Measurements from ENCODE around the gene EYS. TPM values are rescaled to one million over a fixed set of nuclear protein-coding genes. Genes with fewer than 3 reads are reported as not detected.

EYS gene
- polyA plus RNA-seq, 3 donors: 0.51 to 0.69 (median 0.65) TPM

DNA sequence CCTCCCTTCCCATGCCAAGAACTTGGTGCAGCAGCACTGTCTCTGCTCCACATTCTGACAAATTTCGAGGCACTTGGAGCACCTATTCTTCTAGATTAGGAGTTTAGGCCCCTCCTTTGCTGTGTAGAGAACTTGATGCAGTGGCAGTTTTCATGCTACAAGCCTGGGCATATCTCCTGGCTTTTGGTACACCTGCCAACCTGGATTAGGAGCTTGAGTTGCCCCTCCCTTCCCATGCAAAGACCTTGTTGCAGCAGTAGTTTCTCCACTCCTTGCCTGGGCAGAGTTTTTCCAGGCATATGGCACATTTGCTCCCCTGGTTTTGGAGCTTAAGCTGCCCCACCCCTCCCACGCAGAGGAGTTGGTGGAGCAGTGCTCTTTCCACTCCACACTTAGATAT, 956.1 kb downstream of the EYS start:
- no peak for DNase-seq (ENCODE audit: low read depth in 3 of 3, low spot score in 2 of 3)

DNA sequence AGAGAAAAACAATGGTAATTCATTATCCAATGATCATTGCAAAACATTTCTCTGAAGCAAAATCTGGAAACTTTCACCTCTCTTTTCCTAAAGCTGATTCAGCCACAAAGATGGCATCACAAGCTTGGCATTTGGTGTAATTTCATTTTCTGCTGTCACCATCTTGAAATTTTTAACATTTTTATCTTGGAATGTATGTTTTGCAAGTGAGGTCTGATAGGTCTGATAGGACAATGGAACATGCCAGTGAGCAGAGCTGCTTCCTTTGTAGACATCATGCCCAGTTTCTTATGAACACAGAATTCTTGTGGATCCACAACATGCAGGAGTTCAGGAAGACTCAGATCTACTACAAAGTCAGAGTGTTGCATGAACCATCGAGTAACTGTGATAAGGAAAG, 969.6 kb downstream of the EYS start:
- no peak for DNase-seq (ENCODE audit: low read depth in 3 of 3, low spot score in 2 of 3)

DNA sequence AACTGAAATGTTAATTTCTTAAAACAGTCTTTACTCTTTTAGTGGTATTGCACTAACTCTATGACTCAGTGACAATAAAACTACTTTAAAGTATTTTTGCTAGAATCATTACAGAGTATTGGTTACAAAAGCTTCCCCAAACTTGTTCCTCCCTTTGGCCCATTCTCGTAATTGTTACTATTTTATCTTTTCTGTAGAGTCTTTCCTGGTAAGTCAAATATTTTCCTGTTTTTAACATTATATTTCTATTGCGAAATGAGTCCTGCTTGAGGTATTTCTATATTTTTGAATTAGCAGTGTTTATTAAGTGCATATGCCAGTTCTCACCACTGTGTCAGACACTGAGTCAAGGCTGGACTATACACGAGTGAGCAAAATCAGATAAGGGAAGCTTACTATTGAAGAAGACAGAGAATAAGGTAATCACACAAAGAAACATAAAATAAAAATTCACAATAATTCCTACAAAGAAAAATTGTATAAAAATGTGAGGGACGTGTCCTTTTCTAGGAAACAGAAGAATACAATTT, 970.5 kb downstream of the EYS start:
- no peak for DNase-seq (ENCODE audit: low read depth in 3 of 3, low spot score in 2 of 3)

DNA sequence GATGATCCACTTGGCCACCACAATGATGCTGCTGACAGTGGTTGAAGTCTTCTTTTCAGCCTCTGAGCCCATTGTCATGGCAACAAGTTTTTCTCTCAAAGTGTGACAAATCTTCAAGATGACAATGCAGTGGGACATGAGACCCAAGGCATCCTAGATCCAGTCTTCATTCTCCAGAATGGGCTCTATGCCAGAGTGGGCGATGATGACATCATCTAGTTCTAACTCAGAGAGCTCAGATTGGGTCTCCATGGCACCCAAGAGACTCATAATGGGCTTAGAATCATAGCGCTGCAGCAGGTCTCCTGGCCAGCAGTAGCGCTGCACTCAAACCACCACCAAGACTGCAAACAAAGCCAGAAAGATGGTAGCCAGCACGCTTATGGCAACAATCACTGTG, 973.6 kb downstream of the EYS start:
- no peak for DNase-seq (ENCODE audit: low read depth in 3 of 3, low spot score in 2 of 3)

DNA sequence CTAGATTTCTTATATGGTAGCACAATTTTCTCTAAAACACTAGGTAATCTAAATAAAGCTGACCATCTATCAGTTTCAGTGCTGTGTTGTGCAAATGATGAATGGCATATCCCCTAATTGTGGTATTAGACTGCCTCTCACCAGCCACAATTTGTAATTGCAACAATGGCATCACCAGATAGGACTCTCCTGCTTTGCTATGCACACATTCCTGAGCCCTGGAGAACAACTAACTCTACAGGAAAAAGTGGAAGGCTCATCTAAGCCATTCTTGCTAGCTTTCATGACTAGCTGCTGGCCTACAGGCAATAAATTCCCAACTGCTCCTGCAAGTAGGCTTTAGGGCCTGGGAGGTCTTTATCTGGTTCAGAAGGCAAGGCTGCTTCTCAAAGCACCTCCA, 974.1 kb downstream of the EYS start:
- no peak for DNase-seq (ENCODE audit: low read depth in 3 of 3, low spot score in 2 of 3)

DNA sequence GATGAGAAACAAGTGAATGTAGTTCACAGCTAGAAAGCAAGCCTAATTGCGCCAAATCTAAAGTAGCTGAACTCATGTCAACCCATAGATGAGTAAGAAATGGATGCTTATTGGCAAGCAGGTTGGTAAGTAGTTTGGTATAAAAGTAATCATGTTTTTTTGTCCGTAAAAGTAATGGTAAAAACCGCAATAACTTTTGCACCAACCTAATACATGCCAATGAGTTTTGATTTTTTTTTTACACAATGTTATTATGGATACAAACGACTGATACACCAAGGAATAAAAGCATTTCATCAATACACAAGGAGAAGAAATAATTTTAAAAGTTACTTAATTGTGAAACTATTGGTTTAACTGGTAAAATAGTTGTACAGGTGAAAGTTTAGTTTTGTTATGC, 977.5 kb downstream of the EYS start:
- no peak for DNase-seq (ENCODE audit: low read depth in 3 of 3, low spot score in 2 of 3)

DNA sequence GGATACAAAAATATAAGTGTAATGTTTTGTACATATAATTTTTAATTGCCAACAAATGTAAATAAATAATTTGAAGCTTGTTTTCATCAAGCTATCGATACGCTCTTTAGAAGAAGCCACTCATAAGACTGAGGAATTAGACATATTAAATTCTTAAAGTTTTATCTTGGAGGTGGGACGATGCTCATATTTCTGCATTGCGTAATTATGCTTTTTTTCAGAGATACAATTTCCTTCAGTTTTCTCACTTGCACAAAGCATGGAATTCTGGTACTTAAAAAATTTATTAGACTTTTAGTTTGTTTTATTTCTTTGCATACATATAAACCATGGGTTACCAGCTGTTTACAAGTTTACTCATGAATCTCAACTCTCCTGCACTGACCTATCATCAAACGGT, 980.0 kb downstream of the EYS start:
- no peak for DNase-seq (ENCODE audit: low read depth in 3 of 3, low spot score in 2 of 3)

DNA sequence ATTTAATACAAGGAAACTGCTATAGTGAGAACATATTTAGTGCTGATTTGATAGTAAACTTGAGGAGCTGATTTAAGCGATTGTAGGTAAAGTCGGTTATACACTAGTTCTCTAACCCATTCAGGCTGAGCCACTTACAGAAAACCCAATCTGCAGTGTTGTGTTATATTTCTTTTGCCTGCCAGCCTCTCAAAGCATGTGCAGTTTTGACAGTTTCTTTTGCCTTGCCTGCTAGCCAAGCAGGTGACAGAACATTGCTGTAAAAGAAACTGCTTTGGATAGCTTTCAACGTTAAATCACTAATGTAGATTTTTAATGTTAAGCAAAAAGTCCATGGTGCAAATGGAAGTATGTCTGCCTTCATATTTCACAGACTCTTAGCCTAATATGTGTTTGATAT, 982.9 kb downstream of the EYS start:
- no peak for DNase-seq (ENCODE audit: low read depth in 3 of 3, low spot score in 2 of 3)

DNA sequence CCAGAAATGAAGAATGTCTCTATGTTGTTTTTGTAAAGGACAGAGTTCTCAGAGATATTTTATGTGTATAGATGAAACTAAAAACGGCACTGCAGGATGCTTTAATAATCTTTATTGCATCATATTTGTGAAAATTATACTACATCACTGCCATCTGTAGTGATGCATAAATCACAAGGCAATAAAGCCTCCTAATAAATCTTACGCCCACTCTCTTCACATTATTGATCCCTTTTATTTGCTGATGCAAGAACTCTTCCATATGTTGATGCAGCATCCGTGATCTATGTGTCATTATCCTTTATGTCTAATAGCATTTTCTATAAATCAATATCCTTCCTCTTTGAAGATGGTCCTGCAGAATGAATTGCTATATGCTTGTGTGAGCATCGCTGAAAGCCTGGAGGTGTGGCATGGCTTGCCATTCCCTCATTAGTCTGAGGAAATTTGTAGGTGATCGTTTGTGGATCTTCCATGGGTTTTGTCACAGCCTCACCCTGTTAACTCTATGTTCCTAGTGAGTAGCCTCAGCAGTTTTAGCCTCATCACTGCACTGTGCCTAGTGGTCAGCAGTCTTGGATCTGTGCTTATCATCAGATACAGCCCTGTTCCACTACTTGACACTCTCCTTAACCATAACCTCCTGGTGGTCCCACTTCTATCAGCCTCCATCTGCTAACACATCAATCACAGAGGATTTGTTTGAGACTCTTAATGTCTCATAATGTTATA, 983.5 kb downstream of the EYS start:
- no peak for DNase-seq (ENCODE audit: low read depth in 3 of 3, low spot score in 2 of 3)

DNA sequence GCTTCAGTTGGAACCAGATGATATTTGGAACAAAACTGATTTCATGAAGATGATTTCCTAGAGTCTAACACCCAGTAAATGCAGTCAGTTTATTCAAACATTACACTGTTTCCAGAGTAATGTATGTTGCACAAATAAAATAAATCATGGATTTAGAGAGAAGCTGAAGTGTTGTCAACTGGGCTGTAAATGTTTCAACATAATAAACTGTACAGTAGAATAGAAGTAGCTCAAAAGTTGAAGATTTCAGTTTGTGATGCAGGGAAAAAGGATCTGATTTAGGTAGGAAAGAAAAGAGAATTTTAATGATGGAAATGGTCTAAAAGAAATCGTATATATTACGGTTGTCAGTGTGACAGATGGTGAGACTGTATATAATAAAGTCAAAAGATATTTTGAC, 985.2 kb downstream of the EYS start:
- no peak for DNase-seq (ENCODE audit: low read depth in 3 of 3, low spot score in 2 of 3)

DNA sequence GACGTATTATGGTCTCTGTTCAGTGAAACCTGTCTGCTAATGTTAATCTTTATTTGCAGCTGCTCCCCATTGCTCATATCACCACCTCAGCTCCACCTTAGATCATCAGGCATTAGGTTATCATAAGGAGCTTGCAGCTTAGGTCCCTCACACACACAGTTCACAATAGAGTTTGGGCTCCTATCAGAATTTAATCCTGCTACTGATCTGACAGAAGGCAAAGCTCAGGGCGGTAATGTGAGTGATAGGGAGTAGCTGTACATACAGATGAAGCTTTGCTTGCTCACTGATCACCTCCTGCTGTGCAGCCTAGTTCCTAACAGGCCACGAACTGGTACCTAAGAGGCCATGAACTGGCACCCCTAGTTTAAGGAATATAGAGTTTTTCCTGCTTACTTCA, 989.7 kb downstream of the EYS start:
- DNase-seq (ENCODE audit: low read depth in 3 of 3, low spot score in 2 of 3): no peak

DNA sequence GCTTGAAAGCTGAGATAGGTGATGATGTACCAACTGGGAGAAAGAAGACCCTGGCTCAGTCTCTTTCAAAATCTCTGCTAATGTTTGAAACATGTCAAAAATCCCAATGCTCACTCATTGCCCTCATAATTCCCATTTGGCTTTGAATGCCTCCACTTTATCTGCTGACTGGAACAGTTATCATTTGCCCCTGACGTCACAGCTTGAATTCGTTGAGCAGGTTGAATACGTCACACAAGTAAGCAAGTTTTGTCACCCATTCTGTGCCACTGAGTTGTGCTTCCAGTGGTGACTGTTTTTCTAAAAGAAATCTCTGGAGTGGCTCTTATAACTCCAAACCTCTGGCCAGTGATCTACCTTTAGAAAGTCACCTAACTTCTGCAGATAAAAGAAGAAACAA, 991.4 kb downstream of the EYS start:
- no peak for DNase-seq (ENCODE audit: low read depth in 3 of 3, low spot score in 2 of 3)

DNA sequence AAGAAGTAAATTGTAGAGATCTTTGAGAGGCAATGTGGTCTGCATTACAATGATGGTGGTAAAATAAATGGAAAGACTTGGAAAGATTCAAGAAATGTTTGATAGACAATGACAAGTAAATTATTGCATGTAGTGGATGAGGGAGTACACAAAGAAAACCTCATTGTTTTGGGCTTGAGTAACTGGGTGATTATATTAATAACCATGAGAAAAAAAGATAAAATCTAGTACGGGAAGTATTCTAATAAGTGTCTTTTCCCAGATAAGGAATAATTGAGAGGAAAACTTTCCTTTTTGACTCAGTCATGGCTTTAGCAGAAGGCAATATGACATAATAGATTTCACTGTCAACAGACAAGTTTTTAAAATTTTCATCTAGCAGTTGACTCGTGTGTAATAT, 993.0 kb downstream of the EYS start:
- DNase-seq (ENCODE audit: low read depth in 3 of 3, low spot score in 2 of 3): no peak

DNA sequence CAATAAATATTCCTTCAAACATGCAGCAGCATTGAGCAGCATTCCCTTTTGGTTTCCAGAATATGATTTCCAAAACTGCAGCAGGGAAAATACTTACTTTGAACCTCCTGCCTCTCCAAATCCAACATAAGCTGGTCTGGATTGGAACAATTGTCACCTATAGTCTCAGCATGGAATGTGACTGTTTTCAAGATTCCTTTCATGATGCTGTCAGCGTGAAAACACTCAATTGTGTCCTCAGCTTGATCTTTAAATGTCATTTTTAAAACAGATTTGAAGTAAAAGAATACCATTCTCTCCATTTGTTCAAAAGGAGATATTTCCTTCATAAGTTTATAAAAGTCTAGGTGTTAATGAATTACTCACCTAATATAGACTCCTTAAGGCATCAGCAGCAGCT, 993.9 kb downstream of the EYS start:
- DNase-seq (ENCODE audit: low read depth in 3 of 3, low spot score in 2 of 3): no peak

DNA sequence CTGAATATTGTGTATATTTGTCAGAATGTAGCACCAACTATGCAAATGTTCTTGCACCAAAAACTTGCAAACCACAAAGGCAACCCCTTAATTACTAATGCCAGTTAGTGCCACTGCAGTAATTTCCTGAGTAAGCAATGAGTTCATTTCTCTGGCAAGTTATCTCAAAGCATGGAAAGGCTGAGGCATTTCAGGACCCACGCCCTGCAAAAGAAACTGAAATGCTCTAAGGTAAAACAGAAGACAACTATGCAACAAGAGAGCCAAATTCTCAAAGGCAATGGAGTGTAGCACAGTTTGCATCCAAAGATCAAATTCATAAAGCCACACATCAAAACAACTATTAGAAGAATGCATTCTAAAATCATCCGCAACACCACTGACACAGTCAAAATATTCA, 994.4 kb downstream of the EYS start:
- DNase-seq (ENCODE audit: low read depth in 3 of 3, low spot score in 2 of 3): no peak

DNA sequence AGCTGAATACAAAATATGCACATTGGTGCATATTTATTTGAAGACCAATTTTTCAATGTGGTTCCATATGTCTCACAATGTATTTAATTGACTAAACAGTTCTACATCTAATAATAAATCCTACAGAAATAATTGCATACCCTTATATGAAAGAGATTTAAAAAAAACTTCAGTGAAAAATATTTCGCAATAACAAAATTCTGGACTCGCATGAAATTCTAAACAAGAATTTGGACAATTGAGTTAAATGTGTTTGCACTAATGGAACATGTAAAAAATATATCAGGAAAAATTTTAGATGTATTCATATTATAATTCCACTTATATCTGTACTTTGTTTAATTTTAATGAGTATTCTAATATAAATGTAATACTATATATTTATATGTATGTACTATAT, 1003.1 kb downstream of the EYS start:
- DNase-seq (ENCODE audit: low read depth in 3 of 3, low spot score in 2 of 3): no peak

DNA sequence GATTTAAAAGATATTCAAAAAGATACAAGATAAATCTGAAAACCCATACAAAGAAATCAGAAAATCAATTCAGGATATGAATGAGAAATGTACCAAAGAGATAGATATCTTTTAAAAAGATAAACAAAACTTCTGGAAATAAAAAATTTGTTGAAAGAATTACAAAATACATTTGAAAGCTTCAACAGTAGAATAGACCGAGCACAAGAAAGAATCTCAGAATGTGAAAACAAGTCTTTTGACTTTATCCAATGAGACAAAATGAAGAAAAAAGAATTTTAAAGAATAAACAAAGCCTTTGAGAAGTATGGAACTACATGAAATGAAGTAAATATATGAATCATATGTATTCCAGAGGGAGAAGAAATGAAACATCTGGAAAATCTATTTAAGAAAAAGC, 1011.0 kb downstream of the EYS start:
- DNase-seq (ENCODE audit: low read depth in 3 of 3, low spot score in 2 of 3): no peak

DNA sequence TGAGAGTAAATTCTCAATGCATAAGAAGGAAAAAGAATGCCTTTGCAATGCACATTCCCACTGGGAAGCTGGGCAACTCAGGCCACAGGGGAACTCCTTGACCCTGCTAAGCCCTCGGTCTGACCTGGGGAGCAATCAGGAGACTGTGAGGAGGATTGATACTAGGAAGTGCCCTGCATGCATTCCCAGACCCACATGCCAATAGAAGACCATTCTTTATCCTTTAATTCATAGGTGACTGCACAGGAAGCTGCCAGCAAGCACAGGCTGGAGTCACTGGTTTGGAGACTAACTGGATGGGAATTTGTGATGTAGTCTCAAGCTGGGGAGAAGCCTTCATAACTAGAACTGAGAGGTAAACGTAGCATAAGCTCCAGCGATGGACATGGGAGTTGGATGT, 1012.7 kb downstream of the EYS start:
- DNase-seq (ENCODE audit: low read depth in 3 of 3, low spot score in 2 of 3): no peak

DNA sequence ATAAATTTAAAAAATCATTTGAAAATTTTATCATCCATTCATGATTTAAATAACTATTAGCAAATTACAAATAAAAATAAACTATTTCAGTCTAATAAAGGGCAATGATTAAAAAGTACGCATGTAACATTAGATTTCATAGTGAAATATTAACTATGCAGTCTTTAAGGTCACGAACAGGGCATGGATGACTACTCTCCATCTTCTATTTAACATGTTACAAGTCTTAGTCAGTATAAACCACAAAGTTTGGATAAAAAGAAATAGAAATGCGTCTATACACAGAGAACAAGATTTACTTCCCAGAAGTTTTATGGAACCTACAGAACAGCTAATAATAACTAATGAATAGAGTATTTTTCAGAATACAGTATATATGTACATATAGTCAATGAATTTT, 1016.0 kb downstream of the EYS start:
- DNase-seq (ENCODE audit: low read depth in 3 of 3, low spot score in 2 of 3): no peak

DNA sequence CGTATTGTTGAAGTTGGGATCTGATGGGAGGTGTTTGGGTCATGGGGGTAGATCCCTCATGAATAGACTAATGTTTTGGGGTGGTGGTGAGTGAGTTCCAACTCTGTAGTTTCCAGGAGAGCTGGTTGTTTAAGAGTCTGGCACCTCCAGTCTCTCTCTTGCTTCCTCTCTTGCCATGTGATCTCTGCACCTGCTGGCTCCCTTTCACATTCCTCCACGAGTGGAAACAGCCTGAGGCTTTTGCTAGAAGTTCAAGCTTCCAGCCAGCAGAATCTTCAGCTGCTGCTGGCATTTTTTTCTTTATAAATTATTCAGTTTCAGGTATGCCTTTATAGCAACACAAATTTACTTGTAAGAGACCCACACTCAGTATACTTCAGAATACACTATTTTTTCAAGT, 1021.6 kb downstream of the EYS start:
- no peak for DNase-seq (ENCODE audit: low read depth in 3 of 3, low spot score in 2 of 3)

DNA sequence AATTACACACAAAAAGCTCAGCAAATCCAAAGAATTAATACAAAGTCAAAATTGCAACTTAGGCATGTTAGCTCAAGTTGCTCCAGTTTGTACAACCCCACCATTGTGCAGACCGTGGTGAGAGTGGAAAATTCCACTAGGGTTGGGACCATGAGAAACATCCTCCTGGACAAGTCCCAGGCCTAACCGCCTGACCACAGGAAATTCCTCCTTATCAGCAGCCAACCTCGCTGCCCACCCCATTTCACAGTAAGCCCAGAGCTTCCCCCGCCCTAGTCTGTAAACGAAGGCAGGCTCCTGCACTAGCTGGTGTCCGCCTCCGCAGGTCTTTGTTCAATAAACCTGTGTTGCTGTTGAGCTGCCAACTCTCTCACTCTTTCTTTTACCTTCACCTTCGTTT, 1023.3 kb downstream of the EYS start:
- DNase-seq (ENCODE audit: low read depth in 3 of 3, low spot score in 2 of 3): no peak

DNA sequence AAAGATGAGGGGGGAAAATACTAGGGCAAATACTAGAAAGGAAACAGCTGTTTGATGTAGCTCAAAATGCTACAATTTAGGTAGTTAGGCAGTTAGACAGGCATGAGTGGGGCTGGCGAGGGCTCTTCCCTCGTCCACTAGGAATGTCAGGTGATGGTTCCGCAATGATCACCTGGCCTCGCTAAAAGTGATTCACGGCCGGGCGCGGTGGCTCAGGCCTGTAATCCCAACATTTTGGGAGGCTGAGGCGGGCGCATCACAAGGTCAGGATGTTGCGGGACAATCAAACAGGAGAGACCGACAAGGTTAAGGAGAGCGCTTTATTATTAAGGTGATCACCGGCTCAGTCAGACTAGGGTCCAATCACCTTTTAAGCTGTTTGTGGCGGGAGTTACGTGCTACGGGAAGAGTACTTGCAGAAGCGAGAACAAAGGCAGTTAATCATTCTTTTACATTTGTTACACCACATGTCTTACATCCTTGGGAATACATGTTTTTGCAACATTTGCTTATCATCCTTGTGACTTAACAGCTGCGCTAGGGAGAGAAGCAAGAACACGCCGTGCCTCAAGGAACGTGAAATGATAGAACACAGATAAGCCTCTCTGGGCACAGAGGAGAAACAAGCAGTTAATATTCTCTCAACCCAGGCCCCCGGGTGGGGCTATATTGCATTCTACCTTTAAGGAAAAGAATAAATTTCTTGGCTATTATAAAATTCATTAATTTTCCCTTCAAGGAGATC, 1025.4 kb downstream of the EYS start:
- DNase-seq (ENCODE audit: low read depth in 3 of 3, low spot score in 2 of 3): no peak

Measured in right renal cortex interstitium (tissue), 3 donors.